BE2C (cell line): Measurements from ENCODE around the gene EIF4G3.

Source experiments
- DNase-seq: peaks from one replicate; pipeline ENCODE4 v3.0.0-alpha.2; 2020
- H3K27me3 ChIP-seq: fragments of 250-450 bp; sonication (Bioruptor Pico); 2 replicates; pipeline ENCODE4 v1.5.1; 2020; ENCODE audit warnings: mild to moderate bottlenecking
- H3K36me3 ChIP-seq: fragments of 250-450 bp; sonication (Bioruptor Pico); 2 replicates; pipeline ENCODE4 v1.5.1; 2020; ENCODE audit warnings: mild to moderate bottlenecking
- H3K4me1 ChIP-seq: fragments of 250-450 bp; sonication (Bioruptor Pico); 2 replicates; pipeline ENCODE4 v1.5.1; 2020
- H3K4me3 ChIP-seq: 2 replicates; pipeline ENCODE4 v1.5.1; 2011; ENCODE audit warnings: low read depth, low read length
- H3K9me3 ChIP-seq: fragments of 250-450 bp; sonication (Bioruptor Pico); 2 replicates; pipeline ENCODE4 v1.5.1; 2020
- CTCF ChIP-seq: IDR thresholded peaks from 2 replicates; pipeline ENCODE4 v1.5.1; 2012; ENCODE audit warnings: mild to moderate bottlenecking, low read depth, low read length

Gene EIF4G3

DNA sequence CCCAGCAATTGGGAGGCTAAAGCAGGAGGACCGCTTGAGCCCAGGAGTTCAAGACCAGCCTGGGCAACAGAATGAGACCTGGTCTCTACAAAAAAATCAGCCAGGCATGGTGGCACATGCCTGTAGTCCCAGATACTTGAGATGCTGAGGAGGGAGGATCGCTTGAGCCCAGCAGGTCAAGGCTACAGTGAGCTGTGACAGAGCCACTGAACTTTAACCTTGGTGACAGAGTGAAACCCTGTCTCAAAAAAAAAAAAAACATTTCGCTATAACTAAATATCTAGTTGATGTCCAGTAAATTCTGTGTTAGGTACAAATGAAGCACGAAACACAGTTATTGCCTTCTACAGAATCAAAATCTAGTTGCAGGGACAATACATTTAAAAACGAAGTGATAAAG is 293.9 kb downstream of the EIF4G3 start:
- no peaks in the 10 kb centered on the region for H3K9me3 ChIP-seq
- TF ChIP-seq CTCF, result no peak
- no peak overlapping the region for H3K4me3 ChIP-seq
- H3K36me3 ChIP-seq, result no peaks in the 10 kb centered on the region; the same call in 1 of the 2 replicates
- H3K4me1 ChIP-seq, result no peaks in the 10 kb centered on the region
- DNase-seq, result no peak
- no peaks in the 10 kb centered on the region for H3K27me3 ChIP-seq

DNA sequence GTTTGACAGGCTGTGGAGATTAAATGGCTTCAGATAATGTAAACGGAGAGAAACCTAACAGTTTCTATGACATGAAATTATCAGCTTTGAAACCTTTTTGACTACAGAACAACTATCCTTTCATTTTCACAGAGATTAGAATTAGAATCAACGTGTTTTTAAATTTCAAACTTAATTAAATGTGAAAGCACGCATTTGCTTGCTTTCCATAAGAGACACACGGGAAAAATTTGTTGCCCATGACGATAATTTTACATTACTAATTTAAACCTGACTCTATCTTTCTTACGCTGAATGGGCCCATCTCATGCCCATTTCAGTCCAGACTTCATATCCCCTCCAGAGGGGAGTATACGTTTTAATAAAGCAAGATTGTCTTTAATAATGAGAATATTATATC is 297.9 kb downstream of the EIF4G3 start:
- no peak for TF ChIP-seq CTCF
- no peaks in the 10 kb centered on the region for H3K4me1 ChIP-seq
- no peaks in the 10 kb centered on the region for H3K9me3 ChIP-seq
- H3K27me3 ChIP-seq, result no peaks in the 10 kb centered on the region
- no peak overlapping the region for H3K4me3 ChIP-seq
- no peaks in the 10 kb centered on the region; the same call in 1 of the 2 replicates for H3K36me3 ChIP-seq
- no peak for DNase-seq

- Histone ChIP-seq H3K36me3 (no peaks in the 10 kb centered on the region; the same call in 1 of the 2 replicates), H3K27me3 (no peaks in the 10 kb centered on the region), H3K9me3 (no peaks in the 10 kb centered on the region), H3K4me1 (no peaks in the 10 kb centered on the region), H3K4me3 (no peak overlapping the region)
- DNase-seq, result no peak
- no peak for TF ChIP-seq CTCF
These were observed 301.3 kb downstream of the EIF4G3 start for GRCh38 chr1:20875198-20875973.

GRCh38 chr1:20873311-20873710 is 303.4 kb downstream of the EIF4G3 start:
- Histone ChIP-seq H3K27me3 (no peaks in the 10 kb centered on the region), H3K36me3 (no peaks in the 10 kb centered on the region), H3K9me3 (no peaks in the 10 kb centered on the region), H3K4me3 (no peak overlapping the region), H3K4me1 (no peaks in the 10 kb centered on the region)
- DNase-seq, result no peak
- TF ChIP-seq CTCF, result no peak

- H3K36me3 ChIP-seq, result no peaks in the 10 kb centered on the region
These were observed 305.3 kb downstream of the EIF4G3 start for GRCh38 chr1:20871419-20871818.

More at GRCh38 chr1:20871419-20871818, 305.3 kb downstream of the EIF4G3 start:
- no peak for TF ChIP-seq CTCF
- Histone ChIP-seq H3K4me1 (no peaks in the 10 kb centered on the region), H3K27me3 (no peaks in the 10 kb centered on the region), H3K9me3 (no peaks in the 10 kb centered on the region), H3K4me3 (no peak overlapping the region)
- no peak for DNase-seq
